T-helper 2 cell treated with Interferon-gamma antibody and Interleukin-4, amounts not matched to agents 100 ng/mL and 5 ng/mL, for 36 hours (primary cell): Measurements from ENCODE around the gene SFI1. TPM values are rescaled to one million over a fixed set of nuclear protein-coding genes. Genes with fewer than 3 reads are reported as not detected.

Source experiments
- intact Hi-C: fragments of 100-400 bp; cut with micrococcal nuclease; formaldehyde crosslinking; loops from one replicate; pipeline ENCODE4 v1.15.1; 2023
- total RNA-seq: library from RNA; stranded (reverse); gene quantifications from 2 replicates; pipeline ENCODE4 v1.2.3, GENCODE V29; 2022

The SFI1 gene
- total RNA-seq, 1 donor from 2014 or later: 169 TPM

- intact Hi-C loops: loop anchor here (2.0 to 10.0 kb wide), 3 partner anchors 46 to 133 kb away; partner anchors contain the start of gene SFI1
These were observed 134.3 kb downstream of the SFI1 start for GRCh38 chr22:31630331-31631329.

DNA sequence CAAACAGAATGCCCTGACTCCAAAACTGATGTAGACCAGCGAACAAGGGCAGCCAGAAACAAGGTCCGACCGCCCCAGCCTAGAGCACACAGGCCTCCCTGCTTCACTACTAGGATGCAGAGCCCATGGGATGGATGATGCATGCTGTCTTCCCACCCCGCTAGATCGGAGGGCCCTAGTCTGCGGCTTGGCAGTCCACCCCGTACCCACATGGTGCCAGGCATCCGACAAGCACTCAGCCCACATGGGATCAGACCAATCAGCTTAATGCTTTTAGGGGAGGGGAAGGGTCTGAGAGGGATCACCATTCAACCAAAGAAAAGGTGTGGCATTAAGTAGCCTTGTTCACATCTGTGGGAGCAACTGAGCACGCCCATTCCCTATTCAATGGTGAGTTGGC is 135.1 kb downstream of the SFI1 start:
- intact Hi-C loops: loop anchor here (2.0 to 10.0 kb wide), 3 partner anchors 47 to 134 kb away; partner anchors contain the start of gene SFI1

- intact Hi-C loops: loop anchor here (10.0 kb wide), 1 partner anchor 51 kb away; no protein-coding TSS in a partner anchor
These were observed 139.4 kb downstream of the SFI1 start for GRCh38 chr22:31635638-31636306.

GRCh38 chr22:31637447-31637890 is 141.1 kb downstream of the SFI1 start:
- intact Hi-C loops: loop anchor here (10.0 kb wide), 1 partner anchor 53 kb away; no protein-coding TSS in a partner anchor

GRCh38 chr22:31637891-31638618 is 141.7 kb downstream of the SFI1 start:
- intact Hi-C loops: loop anchor here (10.0 kb wide), 1 partner anchor 53 kb away; no protein-coding TSS in a partner anchor

DNA sequence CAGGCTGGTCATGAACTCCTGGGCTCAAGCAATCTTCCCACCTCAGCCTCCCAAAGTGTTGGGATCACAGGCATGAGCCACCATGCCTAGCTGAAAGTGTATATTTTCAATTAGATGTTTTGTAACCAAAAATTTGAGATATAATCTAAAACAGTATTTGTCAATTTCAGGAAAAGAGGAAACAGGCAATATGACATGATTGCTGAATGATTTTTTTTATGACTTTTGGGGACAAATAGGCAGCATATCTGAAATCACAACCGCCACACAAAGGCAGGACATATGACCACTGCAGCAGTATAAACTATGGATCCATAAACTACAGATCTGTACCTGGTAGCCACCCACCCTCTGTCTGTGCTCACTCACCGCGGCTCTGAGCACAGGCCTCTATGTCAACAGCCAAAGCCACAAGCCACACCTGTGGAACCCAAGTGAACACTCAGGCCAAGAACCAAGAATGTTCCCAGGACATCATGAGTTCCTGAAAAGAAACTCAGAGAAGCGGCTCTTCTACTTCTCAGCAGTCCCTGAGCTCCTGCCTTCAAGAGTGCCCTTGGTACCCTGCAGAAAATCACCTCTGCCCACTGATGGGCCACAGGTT is 143.2 kb downstream of the SFI1 start:
- intact Hi-C loops: loop anchor here (10.0 kb wide), 1 partner anchor 55 kb away; no protein-coding TSS in a partner anchor

DNA sequence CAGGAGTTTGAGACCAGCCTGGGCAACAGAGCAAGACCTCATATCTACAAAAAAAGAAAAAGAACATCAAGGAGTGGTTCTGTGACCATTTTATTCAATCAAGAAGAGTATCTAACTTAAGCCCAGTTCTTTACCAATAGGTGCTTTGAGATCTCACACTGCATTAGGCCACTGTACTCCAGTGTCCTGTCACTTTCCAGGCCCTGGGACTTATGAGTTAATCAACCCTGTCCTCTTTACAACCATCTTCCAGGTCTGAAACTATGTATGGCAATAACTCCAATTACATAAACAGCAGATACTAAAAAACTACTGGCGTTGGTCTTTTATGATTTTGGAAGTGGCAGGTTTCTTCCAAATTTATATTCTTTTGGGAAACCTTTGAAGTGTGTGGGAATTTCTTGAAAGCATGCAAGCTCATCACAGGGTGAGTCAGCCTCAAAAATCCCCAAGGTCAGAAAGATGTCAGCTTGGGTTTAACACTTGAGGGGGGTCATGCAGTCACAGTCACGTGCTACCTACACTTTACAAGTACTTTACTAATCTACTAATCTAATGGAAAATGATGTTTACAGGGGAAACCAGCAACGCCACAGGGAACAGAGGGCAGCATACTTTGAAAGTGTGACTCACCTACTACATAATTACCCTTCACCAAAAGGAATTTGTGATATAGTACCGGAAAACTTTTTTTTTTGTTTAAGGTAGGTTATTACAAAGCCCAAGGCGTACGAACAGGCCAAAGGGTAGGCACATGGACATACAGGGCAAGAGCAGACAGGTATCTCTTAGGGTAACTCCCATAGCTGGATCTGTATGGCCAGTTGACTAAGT is 150.1 kb downstream of the SFI1 start:
- intact Hi-C loops: no loop called here

DNA sequence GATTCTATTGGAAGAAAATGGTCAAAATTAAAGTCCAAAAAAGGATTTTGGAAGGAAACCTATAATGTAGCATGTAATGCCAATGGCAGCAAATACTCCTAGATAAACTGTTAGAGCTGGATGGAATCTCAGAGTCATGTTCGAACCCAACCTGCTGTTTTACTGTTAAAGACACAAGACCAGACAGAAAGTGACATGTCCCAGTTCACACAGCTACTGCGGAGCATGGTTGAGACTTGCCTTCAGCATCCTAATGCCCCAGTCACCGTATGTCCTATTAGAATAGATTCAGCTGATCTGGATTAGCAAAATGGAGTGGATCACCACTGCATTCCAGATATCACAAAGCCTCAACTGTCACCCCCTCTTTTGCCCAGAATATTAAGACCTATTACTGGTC is 150.7 kb downstream of the SFI1 start:
- intact Hi-C loops: no loop called here

- intact Hi-C loops: no loop called here
These were observed 151.4 kb downstream of the SFI1 start for GRCh38 chr22:31647523-31648320.

DNA sequence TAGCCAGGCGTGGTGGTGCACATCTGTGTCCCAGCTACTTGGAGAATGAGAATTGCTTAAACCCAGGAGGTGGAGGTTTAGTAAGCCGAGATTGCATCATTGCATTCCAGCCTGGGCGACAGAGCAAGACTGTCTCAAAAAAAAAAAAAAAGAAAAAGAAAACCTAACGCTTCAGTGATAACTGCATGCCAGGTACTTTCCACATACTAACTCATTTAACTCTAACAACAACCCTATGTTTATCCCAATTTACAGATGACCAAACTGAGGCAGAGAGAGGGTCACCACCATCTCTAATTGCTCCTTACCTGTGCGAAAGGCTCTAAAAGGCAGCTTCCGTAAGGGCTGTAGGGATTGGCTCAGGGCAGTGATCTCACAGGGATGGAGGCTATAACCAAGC is 154.1 kb downstream of the SFI1 start:
- intact Hi-C loops: no loop called here

- intact Hi-C loops: no loop called here
These were observed 155.3 kb downstream of the SFI1 start for GRCh38 chr22:31651664-31652063.

DNA sequence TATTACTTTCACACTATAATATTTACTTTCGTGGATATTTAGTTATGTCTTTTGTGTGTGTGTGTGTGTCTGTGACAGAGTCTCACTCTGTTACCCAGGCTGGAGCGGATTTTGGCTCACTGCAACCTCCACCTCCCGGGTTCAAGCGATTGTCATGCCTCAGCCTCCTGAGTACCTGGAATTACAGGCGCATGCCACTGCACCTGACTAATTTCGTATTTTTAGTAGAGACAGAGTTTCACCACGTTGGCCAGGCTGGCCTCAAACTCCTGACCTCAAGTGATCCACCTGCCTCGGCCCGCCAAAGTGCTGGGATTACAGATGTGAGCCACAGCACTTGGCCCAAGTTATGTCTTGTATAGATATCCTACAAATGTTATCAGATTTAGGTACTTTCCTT is 155.8 kb downstream of the SFI1 start:
- intact Hi-C loops: no loop called here

GRCh38 chr22:31652911-31653684 is 156.8 kb downstream of the SFI1 start:
- intact Hi-C loops: no loop called here

DNA sequence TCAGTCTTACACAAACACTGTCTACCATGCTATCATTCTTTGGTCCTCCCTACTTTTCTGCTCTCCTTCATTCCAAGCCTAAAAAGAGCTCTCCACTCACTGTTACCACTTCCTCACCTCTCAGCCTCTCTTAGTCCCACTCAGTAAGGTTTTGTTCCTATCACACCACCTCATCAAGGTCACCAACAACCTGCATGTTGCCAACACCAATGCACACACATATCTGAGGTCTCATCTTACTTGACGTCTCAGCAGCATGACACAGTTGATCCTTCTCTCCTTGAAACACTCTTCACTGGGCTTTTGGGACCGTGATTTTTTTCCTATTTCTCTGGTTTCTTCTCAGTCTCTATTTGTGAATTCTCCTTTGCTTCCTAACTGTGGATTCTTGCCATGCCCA is 157.6 kb downstream of the SFI1 start:
- intact Hi-C loops: no loop called here

GRCh38 chr22:31654408-31654807 is 158.1 kb downstream of the SFI1 start:
- intact Hi-C loops: no loop called here

DNA sequence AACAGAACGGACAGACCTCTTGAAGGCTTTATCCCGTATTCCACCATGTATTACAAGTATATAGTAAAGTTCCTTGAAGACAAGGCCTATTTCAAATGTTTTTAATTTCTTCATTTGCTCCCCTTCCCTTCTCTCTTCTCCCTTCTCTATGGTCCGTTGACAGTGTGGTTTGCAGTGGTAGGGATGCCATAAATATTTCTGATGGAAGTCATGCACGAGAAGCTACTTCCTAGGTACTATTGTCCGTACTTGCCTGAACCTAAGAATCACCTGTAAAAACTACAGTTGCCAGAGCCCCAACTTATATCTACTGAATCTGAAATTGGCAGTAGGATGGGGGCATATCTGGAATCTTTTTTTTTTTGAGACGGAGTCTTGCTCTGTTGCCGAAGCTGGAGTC is 162.9 kb downstream of the SFI1 start:
- intact Hi-C loops: no loop called here

- intact Hi-C loops: loop anchor here (10.0 kb wide), 2 partner anchors 754 to 814 kb away; partner anchors contain the start of genes FBXO7 and RTCB
These were observed 164.6 kb downstream of the SFI1 start for GRCh38 chr22:31660860-31661341.
